ENCODE data around the gene TEX44.
"Not testable (repeated sequence)": the region's sequence is repeated elsewhere in the genome, so short reads cannot be mapped to it uniquely, and the experiment has no call there.

TEX44 gene

DNA sequence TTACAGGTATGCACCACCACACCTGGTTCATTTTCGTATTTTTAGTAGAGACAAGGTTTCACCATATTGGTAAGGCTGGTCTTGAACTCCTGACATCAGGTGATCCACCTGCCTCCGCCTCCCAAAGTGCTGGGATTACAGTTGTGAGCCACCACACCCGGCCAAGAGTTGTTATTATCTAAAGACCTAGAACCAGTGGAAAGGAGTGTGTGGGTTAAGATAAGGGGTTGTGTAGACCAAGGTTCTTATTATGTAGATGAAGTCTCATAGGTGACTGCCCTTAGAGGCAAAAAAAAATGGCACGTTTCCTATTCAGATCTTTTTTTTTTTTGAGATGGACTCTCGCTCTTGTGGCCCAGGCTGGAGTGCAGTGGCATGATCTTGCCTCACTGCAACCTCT, 21.7 kb upstream of the TEX44 start:
- DNase-seq, result not testable (repeated sequence)

DNA sequence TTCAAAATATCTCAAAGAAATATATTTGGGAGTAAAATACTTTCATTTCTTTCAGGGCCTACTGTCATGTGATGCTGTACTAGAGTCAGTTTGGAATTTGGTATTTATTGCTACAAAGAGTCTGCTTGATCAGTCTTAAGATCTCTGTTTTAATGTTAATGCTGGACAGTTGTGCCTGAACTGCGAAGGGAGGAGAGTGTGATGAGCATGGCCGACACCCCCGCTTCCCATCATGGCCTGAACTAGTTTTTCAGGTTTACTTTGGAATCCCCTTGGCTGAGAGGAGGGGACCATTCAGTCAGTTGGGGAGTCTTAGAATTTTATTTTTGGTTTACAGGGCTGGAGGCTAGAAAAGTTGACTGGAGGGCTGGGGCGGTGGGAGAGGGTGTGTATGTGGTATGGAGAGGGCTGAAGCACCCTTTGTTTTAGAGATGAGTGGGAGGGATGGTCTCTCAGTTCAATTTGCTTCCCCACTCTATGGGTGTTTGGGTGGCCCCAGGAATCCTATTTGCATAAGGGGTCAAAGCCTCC, 20.9 kb upstream of the TEX44 start:
- no peak for DNase-seq

DNA sequence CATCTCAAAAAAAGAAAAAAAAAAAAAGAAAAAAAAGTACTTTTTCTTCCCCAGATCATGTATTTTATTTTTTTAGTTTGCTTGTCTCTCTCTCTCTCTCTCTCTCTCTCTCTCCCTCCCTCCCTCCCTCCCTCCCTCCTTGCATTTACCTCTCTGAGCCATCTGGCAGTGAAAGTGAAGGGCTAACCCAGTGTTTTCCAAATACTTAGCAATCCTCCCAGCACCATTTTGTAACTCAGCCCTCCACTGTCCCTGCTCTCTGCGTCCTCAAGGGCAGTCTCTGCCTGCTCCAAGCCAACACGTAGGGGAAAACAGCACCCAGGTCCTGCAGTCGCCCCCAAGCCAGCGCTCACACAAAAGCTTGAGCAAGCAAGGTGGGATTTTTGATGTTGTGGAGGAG, 19.6 kb upstream of the TEX44 start:
- no peak for DNase-seq

DNA sequence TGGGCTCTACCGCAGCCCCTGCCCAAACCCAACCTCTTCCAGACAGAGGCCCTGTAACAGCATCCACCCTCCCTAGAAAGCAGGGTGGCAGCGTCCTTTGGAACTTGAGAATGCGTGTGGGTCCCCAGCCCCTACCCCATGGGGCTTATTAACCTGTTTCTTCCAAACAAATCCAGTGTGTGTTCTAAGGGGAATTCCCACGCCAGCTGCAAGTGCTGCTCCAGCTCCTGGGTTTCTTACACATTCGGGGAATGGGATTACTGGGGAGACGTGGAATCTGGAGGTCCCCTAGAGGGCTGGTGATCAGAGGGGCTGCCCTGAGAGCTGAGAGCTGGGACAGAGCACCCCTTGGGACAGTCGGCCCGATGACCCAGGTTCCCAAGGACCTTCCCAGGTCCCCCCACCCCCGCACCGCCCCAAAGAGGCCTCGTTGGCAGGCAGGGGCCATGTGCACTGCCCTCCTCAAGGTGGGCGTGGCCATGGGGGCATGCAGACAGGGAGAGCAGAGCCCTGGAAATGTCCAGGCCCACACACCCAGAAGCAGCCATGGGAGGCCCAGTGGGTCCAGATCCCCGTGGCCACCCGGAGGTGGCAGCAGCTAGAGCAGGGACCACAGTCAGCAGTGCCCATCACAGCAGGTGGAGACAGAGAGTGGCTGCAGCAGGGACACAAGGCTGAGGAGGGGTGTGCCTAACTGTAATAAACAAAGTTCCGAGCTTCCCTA, 18.8 kb upstream of the TEX44 start:
- DNase-seq, result no peak

DNA sequence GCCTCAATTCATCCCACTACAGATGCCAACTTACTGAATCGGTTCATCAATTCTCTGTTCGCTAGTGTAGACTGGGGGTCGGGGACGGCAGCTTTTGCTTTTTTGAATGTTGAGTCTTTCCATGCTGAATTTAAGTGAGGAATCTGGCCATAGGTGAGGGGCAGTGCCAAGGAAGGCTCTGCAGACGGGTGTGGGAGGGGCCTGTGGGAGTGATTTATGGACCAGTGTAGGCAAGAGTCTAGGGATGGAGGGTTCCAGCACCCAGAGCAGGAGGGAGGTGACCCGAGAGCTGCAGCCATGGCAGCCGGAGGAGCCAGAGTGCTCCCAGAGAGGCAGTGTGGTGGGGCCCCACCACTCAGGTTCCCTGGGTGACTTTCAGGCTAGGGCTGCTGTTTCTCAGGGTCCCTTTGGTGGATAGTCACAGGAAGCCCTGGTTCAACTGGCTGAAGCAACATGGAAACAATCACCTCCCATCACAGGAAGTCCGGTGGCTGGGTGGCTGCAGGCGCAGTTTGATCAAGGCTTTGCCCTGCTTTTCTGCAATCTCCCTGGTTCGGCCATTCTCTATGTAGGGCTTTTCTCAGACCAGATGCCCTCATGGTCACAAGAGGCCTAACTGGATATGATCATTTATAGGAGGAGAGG, 16.9 kb upstream of the TEX44 start:
- no peak for DNase-seq

DNA sequence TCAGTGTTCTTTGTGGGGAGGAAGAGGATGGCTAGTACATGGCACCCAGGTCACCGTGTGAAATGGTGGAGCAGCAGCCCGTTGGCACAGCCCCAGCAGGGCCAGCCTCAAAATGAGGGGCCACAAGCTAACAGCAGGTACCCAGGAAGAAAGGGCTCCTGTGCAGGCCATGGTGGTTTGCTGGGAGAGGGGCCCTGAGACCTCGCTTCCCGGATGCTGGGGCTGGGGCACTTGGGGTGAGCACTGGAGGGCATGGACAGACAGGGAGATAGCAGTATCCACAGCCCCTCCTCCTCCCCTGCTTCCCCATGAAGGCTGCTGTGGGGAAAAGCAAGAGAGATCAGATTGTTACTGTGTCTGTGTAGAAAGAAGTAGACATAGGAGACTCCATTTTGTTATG, 16.2 kb upstream of the TEX44 start:
- DNase-seq, result no peak

DNA sequence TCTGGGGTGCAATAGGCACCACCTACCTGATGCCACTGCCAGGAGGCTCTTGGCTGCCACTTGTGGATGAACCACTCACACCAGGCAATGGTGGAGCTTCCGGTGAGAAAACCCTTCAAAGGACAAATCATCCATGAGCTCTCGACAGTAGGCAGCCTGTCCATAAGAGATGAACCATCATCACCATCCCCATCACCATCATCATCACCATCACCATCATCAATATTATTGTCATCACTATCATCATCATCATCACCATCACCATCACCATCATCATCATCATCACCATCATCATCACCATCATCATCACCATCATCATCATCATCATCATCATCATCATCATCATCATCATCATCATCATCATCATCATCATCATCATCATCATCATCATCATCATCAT, 14.0 kb upstream of the TEX44 start:
- DNase-seq, result not testable (repeated sequence)

DNA sequence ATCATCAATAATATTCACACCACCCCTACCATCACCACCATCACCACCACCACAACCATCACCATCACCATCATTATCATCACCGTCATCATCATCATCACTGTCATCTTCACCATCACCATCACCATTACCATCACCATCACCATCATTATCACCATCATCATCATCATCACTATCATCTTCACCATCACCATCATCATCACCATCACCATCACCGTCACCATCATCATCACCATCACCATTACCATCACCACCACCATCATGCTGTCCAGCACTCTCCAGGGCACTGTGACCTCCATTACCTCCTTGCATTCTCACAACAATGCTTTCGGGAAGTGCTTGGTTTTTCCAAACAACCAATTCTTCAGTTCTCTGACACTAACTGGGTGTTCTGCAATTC, 13.1 kb upstream of the TEX44 start:
- DNase-seq, result no peak

DNA sequence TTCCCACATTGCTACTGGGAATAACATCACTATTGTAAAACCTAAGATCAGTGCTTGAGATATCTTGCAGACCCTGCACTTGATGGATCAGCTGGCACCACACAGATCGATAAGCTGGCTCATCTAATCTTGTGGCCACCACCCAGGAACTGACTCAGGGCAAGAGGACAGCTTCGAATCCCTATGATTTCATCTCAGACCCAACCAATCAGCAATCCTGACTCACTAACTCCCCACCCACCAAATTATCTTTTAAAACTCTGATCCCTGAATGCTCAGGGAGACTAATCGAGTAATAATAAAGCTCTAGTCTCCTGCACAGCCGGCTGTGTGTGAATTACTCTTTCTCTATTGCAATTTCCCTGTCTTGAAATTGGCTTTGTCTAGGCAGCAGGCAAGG, 11.3 kb upstream of the TEX44 start:
- DNase-seq, result no peak

DNA sequence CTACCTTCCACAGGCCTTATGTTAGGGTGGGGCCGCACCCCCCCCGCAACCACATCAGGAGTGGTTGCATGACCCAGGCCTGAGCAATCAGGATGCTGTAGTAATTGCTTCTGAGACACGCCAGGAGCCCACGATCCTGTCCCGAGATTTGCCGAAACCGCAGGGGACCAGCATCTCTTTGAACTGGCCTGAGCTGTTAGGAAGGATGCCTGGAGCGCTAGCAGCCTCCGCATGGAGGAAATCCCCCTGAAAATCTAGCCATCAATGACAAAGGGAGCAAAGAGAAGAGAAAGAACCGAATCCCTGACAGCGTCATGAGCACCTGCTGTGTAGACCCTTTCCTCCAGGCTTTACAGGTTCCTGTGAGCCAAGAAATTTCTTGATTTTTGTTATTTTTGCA, 8.7 kb upstream of the TEX44 start:
- no peak for DNase-seq

DNA sequence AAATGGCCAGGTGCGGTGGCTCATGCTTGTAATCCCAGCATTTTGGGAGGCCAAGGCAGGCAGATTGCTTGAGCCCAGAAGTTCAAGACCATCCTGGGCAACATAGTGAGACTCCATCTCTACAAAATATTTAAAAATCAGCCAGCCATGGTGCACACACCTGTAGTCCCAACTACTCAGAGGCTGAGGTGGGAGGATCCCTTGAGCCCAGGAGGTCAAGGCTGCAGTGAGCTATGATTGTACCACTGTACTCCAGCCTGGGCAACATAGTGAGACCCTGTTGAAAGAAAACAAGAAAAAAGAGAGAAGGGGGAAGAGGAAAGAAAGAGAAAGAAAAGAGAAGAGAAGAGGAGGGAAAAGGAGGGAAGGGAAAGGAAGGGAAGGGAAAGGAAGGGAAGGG, 4.9 kb upstream of the TEX44 start:
- not testable (repeated sequence) for DNase-seq

DNA sequence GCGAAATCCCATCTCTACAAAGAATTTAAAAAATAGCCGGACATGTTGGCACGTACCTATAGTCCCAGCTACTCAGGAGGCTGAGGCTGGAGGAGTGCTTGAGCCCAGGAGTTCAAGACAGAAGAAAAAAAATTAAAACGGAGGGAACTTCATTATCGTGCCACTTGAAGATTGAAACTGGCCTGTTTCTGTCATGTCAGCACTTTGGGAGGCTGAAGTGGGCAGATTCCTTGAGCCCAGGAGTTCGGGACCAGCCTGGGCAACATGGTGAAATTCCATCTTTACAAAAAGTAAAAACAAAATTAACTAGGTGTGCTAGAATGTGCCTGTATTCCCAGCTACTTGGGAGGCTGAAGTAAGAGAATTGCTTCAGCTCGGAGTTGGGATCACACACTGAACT, 3.0 kb upstream of the TEX44 start:
- DNase-seq, result no peak

DNA sequence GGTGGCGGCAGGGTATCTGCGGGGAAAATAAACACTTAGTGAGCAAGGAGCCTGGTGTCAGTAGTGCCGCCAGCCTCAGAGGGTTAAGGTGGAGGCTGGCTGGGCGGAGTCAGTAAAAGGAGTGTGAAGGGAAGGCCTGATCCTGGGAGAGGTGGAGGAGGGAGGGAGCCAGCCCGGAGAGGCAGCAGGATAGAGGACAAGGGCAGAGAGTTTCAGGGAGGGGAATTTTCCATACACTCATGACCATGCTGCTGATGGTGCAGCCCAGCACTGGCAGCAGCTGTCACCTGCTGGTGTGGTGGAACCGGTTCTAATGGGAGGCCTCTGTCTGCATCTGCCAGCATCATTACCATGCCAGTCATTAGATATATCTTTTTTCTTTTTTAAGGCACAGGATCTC, 2.0 kb upstream of the TEX44 start:
- DNase-seq, result no peak

DNA sequence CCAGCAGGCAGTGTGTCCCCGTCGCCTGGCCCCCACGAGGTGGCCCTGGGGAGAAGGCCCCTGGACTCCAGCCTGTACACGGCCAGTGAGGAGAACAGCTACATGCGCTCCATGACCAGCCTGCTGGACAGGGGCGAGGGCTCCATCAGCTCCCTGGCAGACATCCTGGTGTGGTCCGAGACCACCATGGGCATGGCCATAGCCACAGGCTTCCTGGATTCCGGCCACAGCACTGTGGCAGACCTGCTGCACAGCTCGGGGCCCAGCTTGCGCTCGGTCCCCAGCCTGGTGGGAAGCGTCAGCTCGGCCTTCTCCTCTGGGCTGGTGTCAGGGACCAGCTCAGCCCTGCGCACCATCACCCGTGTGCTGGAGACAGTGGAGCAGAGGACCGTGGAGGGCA, 1.0 kb downstream of the TEX44 start:
- DNase-seq, result no peak

DNA sequence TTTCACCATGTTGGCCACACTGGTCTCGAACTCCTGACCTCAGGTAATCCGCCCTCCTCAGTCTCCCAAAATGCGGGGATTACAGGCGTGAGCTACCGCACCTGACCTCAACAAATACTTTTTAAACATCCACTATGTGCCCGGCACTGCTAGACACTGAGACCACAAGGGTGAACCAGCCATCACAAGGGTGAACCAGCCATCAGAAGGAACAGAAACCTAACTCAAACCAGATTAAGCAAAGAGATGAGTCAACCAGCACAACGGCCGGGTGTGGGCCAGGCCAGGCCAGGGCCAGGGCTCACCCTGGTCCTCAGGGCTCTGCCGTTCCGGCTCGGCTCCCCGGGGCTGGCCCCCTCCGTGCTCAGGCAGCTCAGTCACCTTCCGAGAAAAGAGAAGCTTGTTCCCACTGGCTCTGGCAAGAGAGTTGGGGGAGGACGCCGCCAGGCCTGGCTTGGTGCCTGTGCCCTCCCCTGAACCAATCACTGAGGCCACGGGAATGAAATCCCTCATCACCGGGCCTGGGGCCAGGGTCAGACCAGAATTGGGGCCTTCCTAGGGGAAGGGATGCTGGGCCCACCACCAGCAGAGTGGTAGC, 4.4 kb downstream of the TEX44 start:
- peak in 43 of 51 donors; percentile 24 to 84 (median 67) for DNase-seq

DNA sequence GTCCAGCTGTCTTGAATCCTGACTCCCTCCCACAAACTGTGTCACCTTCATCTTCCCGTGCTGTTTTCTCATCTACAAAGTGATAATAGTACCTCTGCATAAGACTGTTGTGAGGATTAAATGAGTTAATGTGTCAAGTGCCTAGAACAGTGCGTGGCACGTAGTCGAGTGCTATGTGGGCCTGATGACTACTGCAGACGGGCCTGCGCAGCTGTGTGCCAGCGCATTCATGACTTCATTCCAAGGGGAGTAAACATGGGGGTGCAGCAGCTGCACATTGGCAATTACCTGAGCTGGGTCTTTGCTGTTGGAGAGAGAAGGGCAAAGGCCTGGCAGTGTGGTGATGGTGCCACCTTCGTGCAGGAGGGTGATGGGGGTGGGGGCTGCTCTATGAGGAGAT, 5.0 kb downstream of the TEX44 start:
- peak in 19 of 51 donors; percentile 17 to 77 (median 47) for DNase-seq

DNA sequence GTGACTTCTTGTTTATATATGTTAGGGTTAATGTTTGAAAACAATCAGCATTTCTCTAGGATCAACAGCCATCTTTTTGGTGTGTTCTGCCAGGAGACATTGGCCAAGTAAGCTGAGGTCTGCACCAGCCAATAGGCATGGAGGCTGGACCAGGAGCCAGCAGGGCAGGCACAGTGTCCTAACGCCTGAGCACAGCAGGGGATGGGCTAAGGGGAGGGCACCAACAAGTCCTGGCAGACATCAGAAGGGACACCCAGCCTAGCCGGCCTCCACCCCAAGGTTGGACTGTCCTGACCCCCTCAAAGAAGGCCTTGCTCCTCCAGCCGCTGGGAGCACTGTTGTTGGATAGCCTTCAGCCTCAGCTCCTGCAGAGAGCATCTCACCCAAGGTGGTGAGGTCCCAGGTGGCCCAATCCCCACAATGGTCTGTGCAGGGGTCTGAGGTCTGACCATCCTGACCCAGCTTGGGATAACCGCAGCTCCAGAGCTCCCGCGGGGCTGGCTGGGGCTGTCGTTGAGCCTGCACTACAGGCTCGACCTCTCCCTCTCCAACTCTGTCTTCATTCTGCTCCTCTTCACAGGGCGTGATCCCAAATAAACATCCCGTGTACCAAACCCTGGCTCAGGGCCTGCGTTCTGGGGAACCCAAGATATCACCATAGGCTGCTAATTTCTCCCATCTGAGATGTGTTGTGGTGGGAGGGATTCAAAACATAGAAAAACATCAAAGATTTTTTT, 8.1 kb downstream of the TEX44 start:
- DNase-seq, result peak in 3 of 51 donors; percentile 14 to 23 (median 15)

DNA sequence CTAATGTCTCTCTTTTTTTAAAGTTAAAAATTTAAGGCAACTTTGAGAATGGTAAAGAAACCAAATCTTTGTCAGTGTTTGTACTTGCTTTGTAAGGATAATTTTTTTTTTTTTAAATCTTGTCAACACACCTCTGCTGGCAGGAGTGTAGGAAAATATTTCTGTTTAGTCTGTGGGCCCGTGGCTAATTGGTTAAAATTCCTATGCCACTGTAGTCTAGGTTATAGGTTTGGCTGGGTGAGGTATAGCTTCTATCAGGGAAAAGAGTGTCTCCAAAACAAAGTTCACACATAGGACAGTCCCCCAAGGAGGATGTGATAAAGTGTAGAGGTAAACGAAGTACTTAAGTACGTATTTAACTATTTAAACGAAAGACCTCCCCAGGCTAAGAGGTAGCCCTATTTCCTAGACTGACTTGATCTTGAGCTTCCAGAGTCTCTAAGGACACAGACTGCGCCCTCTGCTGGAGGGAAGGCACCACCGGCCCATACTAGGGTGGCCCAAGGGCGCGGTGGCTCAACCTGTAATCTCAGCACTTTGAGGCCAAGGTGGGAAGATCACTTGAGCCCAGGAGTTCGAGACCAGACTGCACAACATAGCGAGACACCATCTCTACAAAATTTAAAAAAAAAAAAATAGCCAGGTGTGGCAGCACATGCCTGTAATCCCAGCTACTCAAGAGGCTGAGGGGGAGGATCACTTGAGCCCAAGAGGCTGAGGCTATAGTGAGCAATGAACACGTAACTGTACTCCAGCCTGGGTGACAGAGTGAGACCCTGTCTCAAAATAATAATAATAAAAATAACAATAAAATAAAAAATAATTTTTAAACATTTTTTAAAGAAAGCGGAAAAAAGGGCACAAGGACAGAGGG, 8.9 kb downstream of the TEX44 start:
- peak in 43 of 51 donors; percentile 11 to 86 (median 54) for DNase-seq

DNA sequence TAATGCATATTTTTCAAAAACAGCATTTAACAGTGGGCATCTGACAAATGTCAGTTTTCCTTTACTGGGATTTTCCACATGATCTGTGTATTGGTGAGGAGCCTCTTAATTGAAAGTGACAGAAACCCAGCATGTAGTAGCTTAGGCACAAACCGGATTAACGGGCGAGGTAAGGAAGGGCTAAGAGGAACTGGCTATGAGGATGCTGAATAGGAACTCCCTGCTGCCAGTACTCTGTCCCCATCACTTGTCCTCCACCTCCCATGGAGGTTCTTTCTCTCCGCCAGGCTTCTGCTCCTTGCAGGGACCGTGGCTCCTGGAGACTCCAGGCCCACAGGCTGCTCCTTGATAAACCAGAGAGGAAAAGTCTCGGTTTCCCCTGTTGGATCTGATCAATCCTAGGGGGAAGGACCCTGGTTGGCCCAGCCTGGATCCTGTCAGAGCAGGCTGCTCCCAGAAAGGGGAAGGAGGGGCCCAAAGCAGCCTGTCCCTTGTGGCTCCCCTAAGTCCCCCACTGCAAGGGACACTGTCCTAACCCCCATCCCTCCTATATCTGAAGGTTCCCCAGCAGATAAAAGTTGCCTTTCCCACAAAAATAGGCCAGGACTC, 10.3 kb downstream of the TEX44 start:
- peak in 3 of 51 donors; percentile 31 to 66 (median 35) for DNase-seq

DNA sequence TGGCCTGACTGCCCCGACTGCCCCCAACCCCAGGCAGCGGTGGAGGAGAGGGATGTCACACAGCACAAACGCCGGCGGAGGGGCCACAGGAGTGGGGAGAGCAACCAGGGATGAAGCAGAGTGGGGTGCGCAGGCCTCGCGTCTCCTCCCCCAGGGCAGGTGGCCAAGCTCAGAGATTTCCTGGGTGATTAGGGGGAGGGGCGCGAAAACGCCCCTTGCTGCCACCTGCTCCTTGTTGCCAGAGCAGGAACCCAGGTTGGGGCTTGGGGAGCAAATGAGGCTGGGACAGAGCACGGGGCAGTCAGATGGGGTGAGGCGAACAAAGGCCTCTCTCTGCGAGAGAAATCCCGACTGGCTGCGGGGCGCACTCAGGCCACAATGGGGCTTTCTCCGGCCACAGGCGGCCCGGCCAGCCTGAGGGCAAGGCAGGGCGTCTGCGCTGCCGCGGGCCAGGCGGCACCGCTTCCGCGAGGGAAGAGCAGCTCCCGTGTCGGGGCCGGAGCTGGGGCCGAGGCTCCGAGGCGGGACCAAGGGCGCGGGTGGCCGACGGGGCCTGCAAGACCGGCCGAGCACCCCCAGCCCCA, 11.5 kb downstream of the TEX44 start:
- peak; percentile 34 to 97 (median 91) for DNase-seq

Measured in hypothalamus (tissue), 51 donors.